Measurements from ENCODE around the gene PLBD2. TPM values are rescaled to one million over a fixed set of nuclear protein-coding genes. Genes with fewer than 3 reads are reported as not detected.
A peak's percentile ranks its signal among the peaks of the same experiment; 100 is the strongest.

Gene PLBD2
- total RNA-seq, 3 donors from 2014 or later: 14.3 to 27.8 (median 25.9) TPM

DNA sequence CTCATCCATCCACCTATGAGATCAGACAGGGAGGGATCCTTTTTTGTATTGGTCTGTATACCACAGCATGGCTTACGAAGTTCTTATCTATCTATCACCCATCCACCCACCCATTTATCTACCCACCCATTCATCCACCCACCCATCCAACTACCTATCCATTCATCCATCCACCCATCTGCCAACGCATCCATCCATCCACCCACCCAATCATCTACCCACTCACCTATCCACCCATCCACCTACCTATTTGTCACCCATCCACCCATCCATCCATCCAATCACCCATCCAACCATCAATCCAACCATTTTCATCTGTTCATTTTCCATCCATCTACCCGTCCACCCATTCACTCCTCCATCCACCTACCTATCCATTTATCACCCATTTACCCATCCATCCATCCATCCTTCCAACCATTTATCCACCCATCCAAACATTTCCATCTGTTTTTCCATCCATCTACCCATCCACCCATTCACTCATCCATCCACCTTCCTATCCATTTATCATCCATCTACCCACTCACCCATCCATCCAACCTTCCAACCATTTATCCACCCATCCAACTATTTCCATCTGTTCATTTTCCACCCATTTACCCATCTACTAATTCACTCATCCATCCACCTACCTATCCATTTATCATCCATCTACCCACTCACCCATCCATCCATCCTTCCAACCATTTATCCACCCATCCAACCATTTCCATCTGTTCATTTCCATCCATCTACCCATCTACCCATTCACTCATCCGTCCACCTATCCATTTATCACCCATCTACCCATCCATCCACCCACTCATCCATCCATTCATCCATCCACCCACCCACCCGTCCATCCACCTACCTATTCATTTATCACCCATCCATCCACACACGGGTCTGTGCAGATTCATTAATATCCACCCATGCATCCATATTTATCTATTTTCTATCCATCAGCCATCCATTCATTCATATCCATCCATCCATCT lies 32.0 kb downstream of the PLBD2 start:
- intact Hi-C loops (cut with DNase I, micrococcal nuclease): no loop called here
- H3K36me3 ChIP-seq (ENCODE audit: low read depth): no peaks in the 10 kb centered on the region
- H3K9me3 ChIP-seq: no peaks in the 10 kb centered on the region
- TF ChIP-seq, protein P1, sequence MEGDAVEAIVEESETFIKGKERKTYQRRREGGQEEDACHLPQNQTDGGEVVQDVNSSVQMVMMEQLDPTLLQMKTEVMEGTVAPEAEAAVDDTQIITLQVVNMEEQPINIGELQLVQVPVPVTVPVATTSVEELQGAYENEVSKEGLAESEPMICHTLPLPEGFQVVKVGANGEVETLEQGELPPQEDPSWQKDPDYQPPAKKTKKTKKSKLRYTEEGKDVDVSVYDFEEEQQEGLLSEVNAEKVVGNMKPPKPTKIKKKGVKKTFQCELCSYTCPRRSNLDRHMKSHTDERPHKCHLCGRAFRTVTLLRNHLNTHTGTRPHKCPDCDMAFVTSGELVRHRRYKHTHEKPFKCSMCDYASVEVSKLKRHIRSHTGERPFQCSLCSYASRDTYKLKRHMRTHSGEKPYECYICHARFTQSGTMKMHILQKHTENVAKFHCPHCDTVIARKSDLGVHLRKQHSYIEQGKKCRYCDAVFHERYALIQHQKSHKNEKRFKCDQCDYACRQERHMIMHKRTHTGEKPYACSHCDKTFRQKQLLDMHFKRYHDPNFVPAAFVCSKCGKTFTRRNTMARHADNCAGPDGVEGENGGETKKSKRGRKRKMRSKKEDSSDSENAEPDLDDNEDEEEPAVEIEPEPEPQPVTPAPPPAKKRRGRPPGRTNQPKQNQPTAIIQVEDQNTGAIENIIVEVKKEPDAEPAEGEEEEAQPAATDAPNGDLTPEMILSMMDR (IDR thresholded peaks at IDR 0.05): no peak
- ATAC-seq (no peak), DNase-seq (no peak)
- no peak overlapping the region for H3K4me3 ChIP-seq
- H3K4me1 ChIP-seq (ENCODE audit: low read depth): no peaks in the 10 kb centered on the region

DNA sequence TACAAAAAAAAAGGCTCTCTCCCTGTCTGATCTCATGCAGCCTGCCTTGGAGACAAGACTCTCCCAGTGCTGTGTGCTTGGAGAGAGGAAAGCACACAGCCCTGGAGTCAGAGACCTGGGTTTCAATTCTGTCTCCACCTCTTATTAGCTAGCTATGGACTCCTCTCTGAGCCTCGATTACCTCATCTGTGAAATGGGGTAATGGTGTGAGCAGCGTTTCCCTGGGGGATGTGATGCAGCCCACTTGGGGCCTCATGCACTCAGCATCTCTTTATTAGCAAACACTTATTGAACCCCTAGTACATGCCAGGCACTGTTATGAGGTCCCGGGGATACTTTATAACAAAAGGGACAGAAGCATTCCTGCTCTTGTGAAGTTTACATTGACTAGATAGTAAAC lies 32.8 kb downstream of the PLBD2 start:
- TF ChIP-seq, protein P1 (IDR thresholded peaks at IDR 0.05): no peak
- no peak for ATAC-seq
- no peak for DNase-seq
- Histone ChIP-seq H3K9me3 (no peaks in the 10 kb centered on the region), H3K36me3 (ENCODE audit: low read depth) (no peaks in the 10 kb centered on the region), H3K4me1 (ENCODE audit: low read depth) (no peaks in the 10 kb centered on the region), H3K4me3 (no peak overlapping the region)
- intact Hi-C loops (cut with DNase I, micrococcal nuclease): no loop called here

DNA sequence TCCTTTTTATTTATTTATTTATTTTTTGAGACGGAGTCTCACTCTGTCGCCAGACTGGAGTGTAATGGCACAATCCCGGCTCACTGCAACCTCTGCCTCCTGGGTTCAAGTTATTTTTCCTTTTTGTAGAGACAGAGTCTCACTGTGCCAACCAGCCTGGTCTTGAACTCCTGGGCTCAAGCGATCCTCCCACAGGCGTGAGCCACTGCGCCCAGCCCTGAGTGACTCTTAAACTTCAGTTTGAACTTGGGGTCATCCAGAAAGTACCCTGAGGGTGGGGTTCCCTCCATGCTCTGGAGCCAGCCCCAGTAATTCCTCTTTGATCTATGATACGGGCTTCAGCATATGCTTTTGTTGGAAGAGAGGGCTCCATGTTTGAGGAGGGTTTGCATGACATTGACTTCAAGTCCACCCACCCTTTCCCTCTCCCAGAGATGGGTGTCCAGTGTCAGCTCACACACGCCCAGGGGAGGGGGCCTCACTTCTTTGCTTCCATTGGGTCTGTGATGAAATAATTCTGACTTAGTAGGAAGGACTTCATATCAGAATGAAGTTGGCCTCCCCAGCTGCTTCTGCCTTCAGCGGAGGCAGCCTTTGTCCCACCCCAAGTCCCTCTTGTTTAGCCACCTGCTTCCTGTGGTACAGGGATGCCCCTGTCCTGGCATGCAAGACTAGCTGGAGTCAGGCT lies 33.4 kb downstream of the PLBD2 start:
- intact Hi-C loops (cut with DNase I, micrococcal nuclease): no loop called here
- no peak for DNase-seq
- no peak overlapping the region for H3K4me3 ChIP-seq
- no peaks in the 10 kb centered on the region for H3K9me3 ChIP-seq
- H3K4me1 ChIP-seq (ENCODE audit: low read depth): no peaks in the 10 kb centered on the region
- TF ChIP-seq, protein P1 (IDR thresholded peaks at IDR 0.05): no peak
- ATAC-seq: no peak
- H3K36me3 ChIP-seq (ENCODE audit: low read depth): no peaks in the 10 kb centered on the region

DNA sequence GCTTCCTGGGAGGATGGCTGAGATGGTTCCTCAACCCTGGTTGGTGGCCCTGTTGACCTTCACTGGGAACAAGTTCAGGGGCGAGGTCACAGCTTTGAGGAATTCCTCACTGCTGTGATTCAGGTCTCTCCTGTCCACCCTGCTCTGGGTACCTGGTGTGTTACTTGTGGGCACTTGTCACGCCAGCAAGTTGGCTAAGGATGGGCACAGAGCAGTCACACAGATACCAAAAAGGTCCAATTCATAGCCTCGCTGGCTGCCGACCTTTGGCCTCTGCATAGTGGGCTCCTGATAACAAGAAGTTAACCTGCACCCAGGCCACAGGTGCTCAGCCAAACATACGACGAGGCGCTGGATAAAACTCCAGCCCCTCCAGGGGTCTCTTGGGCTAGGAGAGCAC lies 34.1 kb downstream of the PLBD2 start:
- intact Hi-C loops (cut with DNase I, micrococcal nuclease): no loop called here
- Histone ChIP-seq H3K4me3 (no peak overlapping the region), H3K4me1 (ENCODE audit: low read depth) (no peaks in the 10 kb centered on the region), H3K9me3 (no peaks in the 10 kb centered on the region), H3K36me3 (ENCODE audit: low read depth) (no peaks in the 10 kb centered on the region)
- no peak for DNase-seq
- TF ChIP-seq, protein P1 (IDR thresholded peaks at IDR 0.05): no peak
- no peak for ATAC-seq

DNA sequence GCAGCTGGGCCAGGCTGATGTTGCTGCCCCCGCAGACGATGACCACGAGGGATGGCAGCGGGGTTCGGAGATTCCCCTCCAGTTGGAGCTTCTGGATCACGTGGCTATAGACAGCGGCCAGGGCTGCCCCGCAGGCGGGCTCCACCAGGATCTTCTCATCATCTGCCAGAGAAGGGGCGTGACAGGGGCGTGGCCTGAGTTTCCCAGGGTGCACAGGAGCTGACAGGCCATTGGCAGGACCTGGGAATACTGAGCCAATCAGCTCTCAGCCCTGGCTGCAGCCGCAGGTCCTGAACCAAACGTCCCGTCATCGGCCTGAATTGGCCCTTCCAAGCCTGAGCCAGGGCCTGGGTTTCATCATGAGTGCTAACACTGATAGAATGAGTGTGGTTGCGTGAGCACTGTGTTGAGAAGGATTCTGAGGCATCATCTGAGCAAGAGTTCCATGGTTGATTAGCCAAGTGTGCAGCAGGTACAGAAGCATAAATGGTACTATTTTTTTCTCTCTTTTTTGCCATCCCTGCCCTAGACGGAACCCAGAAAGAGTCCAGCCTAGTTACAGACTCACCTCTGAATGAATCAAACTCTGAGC lies 34.7 kb downstream of the PLBD2 start:
- DNase-seq (peak in 1 of 3 donors; percentile 12), ATAC-seq (no peak)
- intact Hi-C loops (cut with DNase I, micrococcal nuclease): no loop called here
- Histone ChIP-seq H3K4me3 (no peak overlapping the region), H3K4me1 (ENCODE audit: low read depth) (no peaks in the 10 kb centered on the region), H3K36me3 (ENCODE audit: low read depth) (no peaks in the 10 kb centered on the region), H3K9me3 (no peaks in the 10 kb centered on the region)
- TF ChIP-seq, protein P1 (IDR thresholded peaks at IDR 0.05): no peak

Measured in mucosa of descending colon (tissue), 3 donors.